ENCODE data around the gene RRP36.

Gene RRP36

DNA sequence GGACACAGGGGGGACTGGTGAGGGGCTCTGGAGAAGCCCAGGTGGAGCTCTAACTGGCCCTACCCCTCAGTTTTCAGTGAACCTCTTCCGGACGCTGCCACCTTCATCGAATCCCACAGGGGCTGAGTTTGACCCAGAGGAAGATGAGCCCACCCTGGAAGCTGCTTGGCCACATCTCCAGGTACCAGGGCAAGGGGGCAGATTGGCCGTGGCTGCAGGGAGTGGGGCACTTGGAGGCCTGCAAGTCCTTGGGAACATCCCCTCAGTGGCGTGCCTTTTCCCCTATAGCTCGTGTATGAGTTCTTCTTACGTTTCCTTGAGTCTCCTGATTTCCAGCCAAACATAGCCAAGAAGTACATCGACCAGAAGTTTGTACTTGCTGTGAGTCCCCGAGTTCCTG is 14.3 kb upstream of the RRP36 start:
- DNase-seq (ENCODE audit: low read depth, low spot score): no peak

DNA sequence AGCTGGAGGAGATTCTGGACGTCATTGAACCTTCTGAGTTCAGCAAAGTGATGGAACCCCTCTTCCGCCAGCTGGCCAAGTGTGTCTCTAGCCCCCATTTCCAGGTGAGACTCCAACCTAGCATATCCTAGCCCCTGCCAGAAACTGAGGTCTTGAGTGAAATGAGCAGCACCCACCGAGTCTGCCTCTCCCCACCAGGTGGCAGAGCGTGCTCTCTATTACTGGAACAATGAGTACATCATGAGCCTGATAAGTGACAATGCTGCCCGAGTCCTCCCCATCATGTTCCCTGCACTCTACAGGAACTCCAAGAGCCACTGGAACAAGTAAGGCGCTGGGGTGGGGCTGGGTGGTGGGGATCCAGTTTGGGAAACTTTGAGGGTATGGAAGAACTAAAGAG is 12.3 kb upstream of the RRP36 start:
- DNase-seq (ENCODE audit: low read depth, low spot score): no peak

DNA sequence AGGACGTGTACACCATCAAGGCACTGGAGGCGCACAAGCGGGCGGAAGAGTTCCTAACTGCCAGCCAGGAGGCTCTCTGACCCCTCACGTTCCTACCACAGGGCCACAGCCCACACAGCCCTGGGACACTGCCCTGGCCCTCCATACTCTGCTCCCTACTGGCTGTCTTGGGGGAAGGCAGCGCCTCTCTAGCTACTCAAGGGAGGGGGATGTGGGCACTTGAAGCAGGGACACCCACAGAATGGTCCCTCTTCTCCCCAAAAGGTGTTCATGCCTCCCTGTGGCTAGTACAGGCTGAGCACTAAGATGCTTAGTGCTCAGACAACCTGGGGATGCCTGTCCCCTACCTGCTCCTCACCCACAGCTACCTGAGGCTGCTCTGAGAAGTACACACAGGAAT is 10.2 kb upstream of the RRP36 start:
- no peak for DNase-seq (ENCODE audit: low read depth, low spot score)

DNA sequence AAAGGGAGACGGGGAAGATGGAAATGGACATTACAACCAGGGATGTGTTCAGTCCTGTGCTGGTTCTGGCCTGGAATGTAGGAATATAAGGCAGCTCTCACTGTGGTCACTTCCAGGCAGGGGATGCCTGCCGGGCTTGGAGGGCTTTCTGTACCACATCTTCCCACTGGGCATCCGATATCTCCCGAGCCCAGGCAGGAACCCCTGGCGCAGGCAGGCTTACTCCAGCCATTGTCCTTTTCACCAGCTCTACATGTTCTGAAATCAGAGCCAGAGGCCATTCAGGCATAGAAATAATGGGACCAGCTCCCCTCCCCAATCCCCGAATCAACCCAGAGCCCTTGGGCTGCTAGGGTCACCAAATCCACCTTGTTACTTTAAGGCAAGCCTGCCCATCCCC is 9.1 kb upstream of the RRP36 start:
- DNase-seq (ENCODE audit: low read depth, low spot score): no peak

DNA sequence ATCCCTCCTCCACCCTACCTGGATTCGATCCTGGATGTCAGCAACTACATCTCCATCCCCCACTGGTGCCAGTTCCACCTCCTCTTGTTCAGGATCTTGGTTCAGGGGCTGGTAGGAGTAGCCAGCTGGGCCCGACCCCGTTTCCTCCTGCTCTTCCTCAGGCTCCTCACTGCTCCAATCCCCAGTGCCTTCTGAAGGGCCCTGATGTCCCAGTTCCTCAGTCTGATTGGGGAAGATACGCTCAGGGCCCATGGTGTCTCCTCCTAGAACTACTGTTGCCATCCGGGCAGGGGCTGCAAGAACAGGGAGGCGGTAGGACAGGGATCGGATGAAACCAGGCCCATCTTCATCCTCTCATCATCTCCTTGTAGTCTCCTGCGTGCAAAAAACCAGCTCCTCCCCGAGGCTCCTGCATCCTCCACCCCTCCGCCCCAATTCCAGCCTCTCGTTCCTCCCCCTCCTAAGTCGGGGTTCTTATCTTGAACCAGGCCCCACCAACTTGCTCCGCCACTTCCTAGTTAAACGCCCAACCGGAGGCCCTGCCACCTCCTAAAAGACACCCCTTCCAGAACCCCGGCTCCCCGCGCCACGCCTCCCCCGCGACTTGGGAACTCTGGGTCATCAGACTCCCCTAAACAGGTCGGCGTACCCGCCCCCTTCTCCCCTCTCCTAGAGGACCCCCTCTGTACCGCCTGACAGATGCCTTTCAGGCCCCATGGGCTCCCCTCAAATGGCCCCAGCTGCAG is 8.2 kb upstream of the RRP36 start:
- no peak for DNase-seq (ENCODE audit: low read depth, low spot score)

DNA sequence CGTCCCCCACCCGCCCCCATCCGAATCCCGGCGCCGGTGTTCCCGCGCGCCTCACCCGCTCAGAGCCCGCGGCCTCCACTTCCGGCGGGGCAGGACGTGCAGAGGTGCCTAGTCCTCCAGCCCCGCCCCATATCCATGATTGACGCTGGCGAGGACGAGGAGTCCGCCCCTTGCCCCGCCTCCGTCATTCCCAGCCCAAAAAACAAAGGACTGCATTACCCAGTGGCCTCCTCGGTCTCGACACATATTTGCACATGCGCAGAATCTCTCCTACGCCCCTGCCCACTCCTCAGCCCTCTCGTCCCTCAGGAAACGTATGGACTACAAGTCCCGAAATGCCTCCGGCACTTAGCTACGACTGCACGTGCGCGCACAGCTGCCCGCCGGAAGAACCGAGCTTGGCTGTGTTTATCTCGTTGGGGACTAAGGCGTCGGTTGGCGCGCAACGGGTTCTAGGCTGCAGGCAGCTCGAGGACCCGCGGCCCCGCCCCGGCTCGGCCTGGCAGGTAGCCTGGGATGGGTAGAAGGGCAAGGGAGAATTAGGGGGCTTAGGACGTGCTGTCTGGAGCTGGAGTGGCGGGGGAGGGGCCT is 7.5 kb upstream of the RRP36 start, which contains the start of the genes KLHDC3 and MEA1:
KLHDC3 (plus strand) TSS at position 407 of the 591 bp plus-strand sequence. CDS start 2,944 bp downstream, outside the sequence.
MEA1 (minus strand) TSS at position 104 of the 591 bp plus-strand sequence. CDS start 133 bp downstream, outside the sequence.
- DNase-seq (ENCODE audit: low read depth, low spot score): peak; percentile 96

DNA sequence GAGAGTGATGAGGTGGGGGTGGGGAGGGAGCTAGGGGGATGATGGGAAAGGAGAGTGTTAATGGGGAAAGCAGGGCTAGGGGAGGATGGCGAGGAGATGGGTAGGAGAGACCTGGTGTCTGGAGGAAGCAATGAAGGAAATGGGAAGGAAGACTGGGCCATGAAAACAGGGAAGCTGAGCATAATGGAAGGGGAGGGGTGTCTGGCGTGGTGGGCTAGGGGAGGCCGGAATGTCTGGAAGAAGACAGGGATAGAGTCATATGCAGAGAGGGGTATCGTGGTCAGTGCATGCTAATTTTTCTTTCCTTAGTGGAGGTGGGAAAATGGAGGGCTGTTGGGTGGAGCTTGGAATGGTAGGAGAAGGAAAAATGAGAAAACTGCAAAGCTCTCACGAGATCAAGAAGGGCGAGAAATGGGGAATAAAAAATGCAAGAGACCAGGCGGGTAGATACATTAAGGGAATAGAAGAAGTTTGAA is 7.0 kb upstream of the RRP36 start:
- no peak for DNase-seq (ENCODE audit: low read depth, low spot score)

DNA sequence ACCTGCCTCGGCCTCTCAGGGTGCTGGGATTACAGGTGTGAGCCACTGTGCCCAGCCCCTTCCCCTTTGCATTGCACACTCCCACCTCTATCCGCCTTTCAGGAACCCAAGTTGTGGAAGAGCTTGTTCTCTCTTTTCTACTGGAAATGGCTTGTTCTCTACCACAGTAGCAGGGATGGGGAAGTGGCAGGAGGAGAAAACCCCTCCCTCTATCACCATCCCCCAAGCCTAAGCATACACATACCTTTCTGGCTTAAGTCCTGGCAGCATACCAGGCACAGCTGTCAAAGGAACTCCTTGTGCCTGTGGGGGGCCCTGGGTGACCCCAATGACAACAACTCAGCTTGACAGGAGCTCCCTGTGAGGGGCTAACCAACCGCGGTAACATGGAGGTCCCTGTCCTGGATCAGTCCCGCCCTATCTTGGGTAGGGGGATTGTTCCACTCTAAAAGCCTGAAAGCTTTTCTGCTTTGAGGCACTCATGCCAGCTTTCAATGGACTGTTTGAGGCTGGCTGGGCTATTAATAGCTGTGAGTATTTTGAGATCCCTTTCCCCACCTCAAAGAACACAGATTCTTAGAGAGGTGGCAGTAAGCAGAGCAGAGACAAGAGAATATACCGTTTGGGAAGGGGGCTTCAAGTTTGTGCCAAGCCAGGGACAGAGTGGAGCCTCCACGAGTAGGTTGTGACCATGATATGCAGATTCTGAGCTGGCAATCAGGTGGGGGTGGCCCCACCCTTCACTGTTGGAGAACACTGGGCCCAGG is 5.1 kb upstream of the RRP36 start:
- DNase-seq (ENCODE audit: low read depth, low spot score): no peak

DNA sequence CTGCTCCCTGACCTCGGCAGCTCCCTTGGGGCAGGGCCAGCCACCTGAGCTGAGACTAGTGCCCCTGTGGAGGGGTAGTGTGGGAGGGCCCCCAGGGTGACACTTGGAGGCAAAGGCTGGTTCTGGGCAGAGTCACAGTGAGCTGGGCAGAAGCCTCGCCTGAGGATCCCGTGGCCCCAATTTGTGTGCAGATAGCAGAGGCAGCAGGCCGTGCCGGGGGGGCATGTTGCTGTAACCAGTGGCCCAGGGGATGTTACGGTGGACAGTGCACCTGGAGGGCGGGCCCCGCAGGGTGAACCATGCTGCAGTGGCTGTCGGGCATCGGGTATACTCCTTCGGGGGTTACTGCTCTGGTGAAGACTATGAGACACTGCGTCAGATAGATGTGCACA is 4.5 kb upstream of the RRP36 start:
- DNase-seq (ENCODE audit: low read depth, low spot score): no peak

DNA sequence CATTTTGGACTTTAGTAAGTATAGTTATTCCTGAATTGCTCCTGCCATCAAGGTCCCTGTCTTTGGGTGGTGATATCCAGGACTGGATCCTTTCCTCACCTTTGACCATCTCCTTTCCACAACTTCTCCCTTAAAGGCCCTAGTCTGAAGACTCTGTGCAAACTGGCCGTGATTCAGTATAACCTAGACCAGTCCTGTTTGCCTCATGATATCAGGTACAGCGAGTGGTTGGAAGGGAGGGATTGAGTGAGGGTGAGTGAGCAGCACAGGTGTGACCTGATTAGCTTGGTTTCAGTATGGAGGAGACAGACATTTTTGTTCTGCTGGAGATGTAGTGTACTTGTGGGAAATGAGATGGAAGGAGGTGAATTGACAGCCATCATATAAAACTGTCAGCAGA is 2.3 kb upstream of the RRP36 start:
- DNase-seq (ENCODE audit: low read depth, low spot score): no peak

DNA sequence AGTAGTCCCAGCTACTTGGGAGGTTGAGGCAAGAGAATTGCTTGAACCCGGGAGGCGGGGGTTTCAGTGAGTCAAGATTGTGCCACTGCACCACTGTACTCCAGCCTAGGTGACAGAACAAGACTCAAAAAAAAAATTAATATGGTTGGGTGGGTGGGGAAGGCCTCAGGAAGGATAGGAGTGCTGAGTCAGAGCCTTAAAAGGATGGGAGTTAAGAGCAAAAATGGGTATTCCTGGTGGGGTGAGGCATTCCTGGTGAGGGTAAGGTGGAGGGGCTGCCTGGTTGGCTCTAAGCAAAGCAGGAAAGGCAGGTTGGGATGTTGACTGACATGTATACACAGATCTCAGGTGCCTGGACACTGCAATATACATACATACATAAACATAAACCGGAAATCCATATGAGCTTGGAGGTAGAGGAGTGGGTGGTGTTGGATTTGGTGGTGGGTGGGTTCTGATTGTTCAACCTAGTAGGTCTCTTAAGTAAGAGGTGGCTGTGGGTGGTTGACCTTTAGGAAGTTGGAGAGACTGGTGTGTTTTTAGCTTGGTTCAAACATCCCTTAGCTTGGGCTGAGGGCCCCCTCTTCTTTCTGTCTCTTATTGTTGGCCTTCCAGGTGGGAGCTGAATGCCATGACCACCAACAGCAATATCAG is 1.2 kb upstream of the RRP36 start:
- DNase-seq (ENCODE audit: low read depth, low spot score): no peak

DNA sequence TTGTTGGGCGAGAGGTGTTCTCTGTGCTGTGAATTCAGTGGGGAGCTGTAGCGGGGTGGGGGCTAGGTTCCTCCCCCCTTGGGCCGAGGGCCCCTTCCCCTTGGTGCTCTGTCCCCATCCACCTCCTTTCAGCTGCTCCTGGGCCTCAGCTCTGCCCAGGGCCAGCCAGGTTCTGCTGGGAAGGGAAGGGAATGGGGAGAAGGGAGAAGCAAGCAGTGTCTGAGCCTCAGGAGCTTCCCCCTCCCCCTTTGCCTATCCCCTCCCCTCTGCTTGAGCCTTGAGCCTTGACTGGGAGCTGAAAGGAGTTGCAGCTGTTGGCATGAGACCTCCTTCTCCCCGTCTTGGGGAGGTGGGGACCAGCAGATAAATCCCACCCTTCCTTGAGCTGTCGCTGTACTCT is 576 bp upstream of the RRP36 start:
- DNase-seq (ENCODE audit: low read depth, low spot score): no peak

DNA sequence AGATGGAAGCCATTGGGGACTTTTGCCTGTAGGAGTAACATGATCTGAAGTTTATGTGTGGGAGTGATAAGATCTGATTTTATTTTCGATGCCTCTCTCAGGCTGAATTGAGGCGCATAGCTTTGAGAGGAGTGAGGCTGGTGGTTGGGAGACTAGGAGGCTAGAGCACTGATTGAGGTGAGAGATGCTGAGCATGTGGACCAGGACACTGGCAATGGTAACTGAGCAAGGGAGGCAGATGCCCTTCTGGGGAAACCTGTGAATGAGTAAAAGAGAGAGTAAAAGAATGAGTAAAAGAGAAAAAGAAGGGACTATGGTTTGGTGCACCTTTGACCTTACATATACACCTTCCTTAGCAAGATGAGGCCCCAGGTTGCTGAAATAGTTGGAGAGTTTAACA is 3.0 kb downstream of the RRP36 start:
- no peak for DNase-seq (ENCODE audit: low read depth, low spot score)

DNA sequence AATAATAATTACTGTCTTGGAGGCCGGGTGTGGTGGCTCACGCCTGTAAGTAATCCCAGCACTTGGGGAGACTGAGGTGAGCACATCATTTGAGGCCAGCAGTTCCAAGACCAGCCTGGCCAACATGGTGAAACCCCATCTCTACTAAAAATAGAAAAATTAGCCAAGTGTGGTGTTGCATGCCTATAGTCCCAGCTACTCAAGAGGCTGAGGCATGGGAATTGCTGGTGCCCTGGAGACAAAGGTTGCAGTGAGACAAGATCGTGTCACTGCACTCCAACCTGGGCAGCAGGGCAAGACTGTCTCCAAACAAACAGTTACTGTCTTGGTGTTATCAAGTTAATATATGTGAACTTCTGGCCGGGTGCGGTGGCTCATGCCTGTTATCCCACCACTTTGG is 4.9 kb downstream of the RRP36 start:
- DNase-seq (ENCODE audit: low read depth, low spot score): no peak

DNA sequence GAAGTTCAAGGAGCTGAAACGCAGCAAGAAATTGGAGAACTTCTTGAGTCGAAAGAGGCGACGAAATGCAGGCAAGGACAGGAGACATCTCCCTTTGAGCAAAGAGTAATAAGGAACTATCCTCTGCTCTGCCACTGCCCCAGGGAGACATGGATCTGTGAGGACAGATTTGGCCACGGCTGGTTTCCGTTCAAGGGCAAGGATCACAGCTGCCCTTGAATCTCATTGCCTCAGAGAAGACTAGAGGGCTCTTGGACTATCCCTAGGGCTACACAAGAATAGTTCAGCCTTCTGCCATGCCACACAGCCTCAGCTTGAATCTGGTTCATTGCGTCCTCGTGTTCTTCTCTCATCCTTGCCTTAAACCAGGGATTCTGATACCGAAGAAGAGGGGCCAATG is 7.7 kb downstream of the RRP36 start:
- DNase-seq (ENCODE audit: low read depth, low spot score): no peak

DNA sequence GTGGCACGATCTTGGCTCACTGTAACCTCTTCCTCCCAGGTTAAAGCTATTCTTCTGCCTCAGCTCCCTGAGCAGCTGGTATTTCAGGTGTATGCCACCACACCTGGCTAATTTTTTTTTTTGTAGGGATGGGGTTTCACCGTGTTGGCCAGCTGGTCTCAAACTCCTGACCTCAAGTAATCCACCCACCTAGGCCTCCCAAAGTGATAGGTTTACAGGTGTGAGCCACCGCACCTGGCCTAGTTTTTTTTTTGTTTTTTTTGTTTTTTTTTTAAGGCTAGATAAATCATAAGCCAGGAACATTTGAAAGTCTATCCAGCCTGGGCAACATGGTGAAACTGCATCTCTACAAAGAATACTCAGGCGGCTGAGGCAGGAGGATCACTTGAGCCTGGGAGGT is 10.9 kb downstream of the RRP36 start:
- no peak for DNase-seq (ENCODE audit: low read depth, low spot score)

DNA sequence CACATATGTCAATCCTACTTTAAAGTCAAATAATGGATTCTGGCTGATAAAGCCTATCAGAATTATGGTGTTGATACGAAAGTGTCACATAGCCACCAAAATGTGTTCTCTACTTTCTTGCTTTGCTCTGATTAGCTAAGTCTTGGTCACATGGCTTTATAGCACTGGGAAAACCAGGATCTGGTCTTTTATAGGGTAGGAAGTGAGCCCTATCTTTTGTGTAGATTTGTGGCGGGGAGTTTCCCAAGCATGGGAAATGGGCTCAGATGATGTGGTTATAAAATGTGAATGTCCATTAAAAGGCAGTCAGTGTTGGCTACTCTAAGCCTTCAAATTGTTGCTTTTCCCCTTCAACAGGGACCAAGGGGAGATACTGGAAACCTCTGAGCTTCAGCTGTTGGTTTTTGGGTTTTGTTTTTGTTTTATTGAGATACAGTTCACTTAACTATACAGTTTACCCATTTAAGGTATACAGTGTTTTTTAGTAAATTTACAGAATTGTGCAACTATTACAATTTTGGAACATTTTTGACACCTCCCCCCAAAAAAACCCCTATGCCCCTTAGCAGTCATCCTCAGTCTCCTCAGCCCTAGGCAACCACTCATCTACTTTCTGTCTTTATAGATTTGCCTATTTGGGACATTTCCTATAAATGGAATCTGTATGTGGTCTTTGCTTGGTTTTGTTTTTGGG is 12.2 kb downstream of the RRP36 start:
- no peak for DNase-seq (ENCODE audit: low read depth, low spot score)

DNA sequence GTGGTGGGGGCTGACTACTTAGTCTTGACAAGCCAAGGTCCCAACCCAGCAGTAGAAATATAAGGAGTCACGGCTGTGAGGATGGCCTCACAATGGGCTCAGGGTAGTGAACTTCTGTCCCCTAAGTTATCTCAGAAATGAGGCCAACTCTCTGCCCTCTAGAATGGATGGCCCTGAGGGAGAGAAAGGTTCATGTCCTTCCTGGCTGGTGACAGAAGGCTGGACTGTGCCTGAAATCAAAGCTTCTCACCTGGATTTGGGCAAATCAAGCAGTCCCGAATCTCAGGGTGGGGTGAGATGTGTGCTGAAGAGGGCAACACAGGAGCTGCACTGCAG is 12.7 kb downstream of the RRP36 start:
- DNase-seq (ENCODE audit: low read depth, low spot score): no peak

DNA sequence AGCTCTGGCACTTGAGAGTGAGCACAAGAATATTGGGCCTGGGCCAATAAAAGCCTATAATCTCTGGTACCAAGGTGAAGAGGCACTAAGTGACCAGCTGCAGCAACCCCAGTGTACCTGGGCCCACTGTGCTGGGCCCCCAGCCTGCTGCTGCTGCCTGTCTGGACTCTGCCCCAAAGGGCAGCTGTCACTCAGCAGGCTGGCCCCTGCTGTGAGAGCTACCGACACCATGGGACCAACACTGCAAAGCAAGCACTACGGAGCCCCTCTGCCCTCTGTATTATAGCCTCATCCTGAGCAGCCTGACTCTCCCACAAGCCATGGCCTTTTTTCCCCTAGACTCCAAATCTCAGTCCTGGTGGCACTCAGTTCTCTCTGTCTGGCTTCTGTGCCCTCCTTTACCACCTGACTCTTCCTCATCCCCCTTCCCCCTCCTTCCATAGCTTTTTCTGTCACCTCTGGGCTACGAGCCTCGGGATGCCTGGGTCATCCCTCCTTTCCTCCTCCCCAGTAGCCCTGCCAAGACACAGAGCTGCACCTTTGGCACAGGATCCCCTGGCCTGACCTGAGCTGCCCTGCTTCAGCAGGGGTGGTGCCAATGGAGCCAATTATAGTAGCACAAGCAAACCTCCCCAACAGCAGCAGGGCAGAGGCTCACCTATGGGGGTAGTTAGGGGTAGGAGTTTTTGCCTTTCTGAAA is 14.2 kb downstream of the RRP36 start:
- DNase-seq (ENCODE audit: low read depth, low spot score): no peak

DNA sequence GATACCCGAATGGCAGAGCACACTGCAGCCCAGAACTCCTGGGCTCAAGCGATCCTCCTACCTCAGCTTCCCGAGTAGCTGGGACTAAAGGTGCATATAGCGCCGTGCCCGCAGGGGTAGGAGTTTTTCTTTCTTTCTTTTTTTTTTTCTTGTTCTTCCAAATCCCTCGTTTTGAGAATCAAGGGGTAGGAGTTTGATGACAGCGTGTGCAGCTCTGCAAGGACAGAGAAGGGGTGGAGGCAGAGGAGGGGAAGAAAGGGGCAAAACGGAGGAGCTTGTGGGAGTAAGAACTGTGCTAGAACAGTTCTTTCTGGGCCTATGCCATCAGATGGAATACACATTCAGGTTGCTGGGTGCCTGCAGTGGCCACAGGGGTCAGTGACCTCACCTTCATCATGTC is 15.3 kb downstream of the RRP36 start:
- no peak for DNase-seq (ENCODE audit: low read depth, low spot score)

DNA sequence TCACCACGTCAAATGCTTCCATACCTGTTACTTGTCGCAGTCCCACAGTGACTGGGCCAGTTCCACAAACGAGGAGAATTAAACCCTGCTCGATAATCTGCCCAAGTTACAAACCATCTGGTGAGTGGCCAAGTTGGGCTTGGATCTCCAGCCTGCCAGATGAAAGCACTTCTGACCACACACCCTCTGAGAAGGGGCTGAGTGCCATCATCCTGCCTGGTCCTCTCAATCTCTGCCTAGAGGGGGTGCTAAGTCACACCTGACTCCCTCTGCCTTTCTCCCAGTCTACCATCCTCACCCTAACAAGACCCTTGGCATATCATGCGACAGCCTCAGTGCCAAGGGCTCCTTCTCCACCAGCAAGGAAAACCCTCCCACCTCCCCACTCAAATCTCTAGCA is 15.8 kb downstream of the RRP36 start:
- DNase-seq (ENCODE audit: low read depth, low spot score): no peak
